Fibroblast of skin of left biceps (primary cell): Measurements from ENCODE around the gene MUC3A.

Experiments
- DNase-seq, 2 experiments: peaks; one replicate each; pipeline ENCODE4 v3.0.0-alpha.2; 2013; ENCODE audit warnings: low read depth in 2 of 2

The MUC3A gene

DNA sequence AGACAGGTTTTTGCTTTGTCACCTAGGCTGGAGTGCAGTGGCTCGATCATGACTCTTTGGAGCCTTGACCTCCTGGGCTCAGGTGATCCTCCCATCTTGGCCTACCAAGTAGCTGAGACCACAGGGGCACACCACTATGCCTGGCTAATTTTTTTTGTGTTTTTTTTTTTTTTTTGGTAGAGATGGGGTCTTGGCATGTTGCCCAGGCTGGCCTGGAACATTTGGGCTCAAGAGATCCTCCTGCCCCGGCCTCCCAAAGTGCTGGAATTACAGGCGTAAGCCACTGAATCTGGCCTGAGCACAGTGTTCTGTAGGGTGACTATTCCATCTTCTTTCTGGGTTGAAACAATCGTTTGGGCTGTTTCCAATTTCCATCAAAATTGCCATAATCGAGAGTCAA is 1.5 kb upstream of the MUC3A start:
- DNase-seq, result no peak

DNA sequence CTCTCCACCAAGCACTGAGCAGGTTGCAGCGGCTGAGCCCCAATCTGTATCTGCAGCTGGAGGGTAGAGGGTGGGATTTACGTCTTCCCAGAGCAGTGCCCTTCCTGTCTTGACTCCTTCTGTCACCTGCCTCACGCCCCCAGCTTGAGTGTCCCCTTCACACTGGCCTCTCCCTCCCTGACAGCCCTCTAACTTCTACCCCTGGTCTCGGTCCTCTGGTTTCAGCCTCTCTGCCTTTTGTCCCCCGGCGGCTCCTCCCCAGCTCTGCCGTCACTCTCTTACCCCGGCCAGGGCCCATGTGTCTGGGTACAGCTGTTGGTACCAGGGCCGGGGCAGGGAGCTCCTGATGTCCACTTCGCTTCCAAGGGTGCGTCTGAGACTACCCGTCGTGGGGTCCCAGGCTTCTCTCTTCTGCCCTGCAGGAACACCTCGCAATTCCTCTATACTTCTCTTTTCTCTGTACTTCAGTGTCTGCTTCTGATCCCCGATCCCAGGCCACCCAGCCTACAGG is 654 bp downstream of the MUC3A start:
- DNase-seq, result no peak

DNA sequence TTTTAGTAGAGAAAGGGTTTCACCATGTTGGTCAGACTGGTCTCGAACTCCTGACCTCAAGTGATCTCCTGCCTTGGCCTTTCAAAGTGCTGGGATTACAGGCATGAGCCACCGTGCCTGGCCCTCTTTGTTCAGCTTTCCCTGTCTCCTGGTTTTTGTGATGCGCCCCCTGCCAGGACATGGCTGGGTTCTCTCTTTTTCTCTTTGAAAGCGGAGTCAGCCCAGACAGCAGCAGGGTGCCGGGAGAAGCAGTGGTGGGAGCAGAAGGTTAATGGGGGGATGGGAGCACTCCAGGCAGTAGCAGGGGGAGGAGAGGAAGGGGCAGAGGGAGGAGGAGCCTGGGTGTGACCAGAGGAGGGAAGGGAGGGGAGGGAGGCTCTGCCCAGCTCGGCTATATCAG is 1.8 kb downstream of the MUC3A start:
- no peak for DNase-seq

DNA sequence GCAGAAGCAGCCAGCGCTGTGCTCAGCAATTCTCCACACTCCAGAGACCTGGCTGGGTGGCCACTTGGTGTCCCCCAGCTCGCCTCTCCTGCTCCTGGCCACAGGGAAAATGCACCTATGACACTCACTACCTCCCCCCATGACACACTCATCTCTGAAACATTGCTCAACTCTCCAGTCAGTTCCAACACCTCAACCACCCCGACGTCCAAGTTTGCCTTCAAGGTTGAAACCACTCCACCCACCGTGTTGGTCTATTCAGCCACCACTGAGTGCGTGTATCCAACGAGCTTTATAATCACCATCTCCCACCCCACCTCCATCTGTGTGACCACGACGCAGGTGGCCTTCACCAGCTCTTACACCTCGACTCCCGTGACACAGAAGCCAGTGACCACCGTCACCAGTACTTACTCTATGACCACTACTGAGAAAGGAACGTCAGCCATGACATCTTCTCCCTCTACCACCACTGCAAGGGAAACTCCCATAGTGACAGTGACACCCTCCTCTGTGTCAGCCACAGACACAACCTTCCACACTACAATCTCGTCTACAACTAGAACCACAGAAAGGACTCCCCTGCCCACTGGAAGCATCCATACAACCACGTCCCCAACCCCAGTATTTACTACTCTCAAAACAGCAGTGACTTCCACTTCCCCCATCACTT is 2.7 kb downstream of the MUC3A start:
- no peak for DNase-seq

DNA sequence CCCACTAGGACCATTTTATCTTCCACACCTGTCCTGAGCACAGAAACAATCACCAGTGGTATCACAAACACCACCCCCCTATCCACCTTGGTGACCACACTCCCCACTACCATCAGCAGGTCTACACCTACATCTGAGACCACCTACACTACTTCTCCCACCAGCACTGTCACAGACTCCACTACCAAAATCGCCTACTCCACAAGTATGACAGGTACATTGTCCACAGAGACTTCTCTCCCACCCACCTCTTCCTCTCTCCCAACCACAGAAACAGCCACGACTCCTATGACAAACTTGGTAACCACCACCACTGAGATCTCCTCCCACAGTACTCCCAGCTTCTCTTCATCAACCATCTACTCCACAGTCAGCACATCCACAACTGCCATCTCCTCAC is 3.3 kb downstream of the MUC3A start:
- no peak for DNase-seq

DNA sequence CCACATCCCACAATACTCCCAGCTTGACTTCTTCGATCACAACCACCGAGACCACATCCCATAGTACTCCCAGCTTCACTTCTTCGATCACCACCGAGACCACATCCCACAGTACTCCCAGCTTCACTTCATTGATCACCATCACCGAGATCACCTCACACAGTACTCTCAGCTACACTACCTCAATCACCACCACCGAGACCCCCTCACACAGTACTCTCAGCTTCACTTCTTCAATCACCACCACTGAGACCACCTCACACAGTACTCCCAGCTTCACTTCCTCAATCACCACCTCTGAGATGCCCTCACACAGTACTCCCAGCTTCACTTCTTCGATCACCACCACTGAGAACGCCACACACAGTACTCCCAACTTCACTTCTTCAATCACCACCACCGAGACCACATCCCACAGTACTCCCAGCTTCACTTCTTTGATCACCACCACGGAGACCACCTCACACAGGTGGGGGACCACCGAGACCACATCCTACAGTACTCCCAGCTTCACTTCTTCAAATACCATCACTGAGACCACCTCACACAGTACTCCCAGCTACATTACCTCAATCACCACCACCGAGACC is 8.6 kb downstream of the MUC3A start:
- DNase-seq, result no peak

DNA sequence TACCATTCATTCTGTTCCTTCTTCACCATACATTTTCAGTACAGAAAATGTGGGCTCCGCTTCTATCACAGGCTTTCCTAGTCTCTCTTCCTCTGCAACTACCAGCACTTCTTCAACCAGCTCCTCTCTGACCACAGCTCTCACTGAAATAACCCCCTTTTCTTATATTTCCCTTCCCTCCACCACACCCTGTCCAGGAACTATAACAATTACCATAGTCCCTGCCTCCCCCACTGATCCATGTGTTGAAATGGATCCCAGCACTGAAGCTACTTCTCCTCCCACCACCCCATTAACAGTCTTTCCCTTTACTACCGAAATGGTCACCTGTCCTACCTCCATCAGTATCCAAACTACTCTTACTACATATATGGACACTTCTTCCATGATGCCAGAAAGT is 10.6 kb downstream of the MUC3A start:
- no peak for DNase-seq

DNA sequence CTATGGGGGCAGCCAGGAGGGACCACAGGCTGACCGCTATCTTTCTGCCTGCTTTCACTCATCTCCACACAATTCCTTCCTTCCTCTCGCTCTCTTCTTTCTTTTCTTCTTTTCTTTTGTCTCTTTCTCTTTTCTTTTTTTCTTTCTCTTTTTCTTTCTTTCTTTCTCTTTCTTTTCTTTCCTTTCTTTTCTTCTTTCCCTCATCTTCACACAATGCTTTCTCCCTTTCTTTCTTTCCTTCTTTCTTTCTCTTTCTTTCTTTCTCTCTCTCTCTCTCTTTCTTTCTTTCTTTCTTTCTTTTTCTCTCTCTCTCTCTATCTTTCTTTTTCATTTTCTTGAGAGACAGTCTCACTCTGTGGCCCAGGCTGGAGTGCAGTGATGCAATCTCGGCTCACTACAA is 13.2 kb downstream of the MUC3A start:
- DNase-seq, result no peak

DNA sequence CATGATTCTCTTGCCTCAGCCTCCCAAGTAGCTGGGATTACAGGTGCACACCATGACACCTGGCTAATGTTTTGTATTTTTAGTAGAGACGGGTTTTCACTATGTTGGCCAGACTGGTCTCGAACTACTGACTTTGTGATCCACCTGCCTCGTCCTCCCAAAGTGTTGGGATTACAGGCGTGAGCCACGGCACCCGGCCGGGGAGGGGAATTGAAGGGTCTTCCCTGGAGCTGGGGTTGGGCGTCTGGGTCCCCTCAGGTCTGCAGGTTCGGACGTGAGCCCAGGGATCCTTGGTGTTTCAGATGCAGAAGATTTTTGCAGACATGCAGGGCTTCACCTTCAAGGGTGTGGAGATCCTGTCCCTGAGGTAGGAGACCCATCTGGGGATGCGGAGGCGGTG is 14.1 kb downstream of the MUC3A start:
- DNase-seq, result no peak

DNA sequence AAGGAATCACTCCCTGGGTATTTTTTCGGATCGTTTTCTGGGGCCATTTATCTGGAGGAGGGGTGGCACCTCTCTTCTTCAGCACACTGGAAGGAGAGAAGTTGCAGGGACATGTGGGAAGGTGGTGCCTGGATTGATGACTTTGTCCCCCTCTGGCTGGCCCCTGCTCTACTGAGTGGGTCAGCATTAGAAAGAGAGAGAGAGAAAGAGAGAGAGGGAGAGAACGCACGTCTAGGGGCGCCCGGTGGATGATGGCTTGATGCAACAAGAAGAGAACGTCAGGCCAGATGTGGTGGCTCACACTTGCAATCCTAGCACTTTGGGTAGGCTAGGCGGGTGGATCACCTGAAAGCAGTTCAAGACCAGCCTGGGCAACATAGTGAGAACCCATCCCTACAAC is 14.5 kb downstream of the MUC3A start:
- no peak for DNase-seq

DNA sequence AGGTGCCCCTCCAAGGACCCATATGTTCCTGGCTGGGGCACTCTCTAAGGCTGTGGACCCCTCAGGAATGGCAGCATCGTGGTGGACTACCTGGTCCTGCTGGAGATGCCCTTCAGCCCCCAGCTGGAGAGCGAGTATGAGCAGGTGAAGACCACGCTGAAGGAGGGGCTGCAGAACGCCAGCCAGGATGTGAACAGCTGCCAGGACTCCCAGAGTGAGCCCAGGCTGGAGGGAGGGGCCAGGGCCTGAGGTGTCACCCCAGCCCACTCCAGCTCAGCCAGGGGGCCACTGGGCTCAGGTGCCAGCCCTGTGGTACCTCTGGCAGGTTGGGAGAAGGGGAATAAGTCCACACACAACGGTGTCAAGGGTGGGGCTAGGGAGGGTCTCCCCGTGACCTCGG is 15.3 kb downstream of the MUC3A start:
- no peak for DNase-seq

DNA sequence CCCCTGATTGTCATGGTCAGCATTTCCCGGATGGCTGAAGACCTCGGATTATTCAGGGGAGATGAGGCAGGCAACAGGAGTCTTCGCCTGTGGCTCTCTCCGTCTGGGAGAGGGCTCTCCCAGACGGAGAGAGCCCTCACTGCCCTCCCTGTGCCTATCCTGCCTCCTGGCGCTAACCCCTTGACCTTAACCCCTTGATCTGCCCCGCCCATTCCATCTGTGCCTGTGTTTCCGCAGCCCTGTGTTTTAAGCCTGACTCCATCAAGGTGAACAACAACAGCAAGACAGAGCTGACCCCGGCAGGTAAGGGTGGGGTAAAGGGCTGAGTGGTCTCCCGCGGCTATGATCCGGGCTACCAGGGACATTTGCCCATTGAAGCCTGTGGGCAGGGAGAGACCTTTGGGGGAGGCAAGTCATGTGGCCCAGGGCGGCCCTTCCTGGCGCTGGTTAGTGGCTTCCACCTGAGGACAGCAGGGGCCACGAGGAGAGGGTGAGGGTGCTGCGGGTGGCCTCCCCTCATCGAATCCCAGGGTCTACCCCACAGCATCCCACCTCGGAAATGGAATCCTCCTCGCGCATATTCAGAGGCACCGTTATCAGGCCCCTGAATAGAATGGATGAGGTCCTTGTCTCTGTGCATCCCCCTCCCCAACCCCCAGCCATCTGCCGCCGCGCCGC is 15.8 kb downstream of the MUC3A start:
- no peak for DNase-seq

DNA sequence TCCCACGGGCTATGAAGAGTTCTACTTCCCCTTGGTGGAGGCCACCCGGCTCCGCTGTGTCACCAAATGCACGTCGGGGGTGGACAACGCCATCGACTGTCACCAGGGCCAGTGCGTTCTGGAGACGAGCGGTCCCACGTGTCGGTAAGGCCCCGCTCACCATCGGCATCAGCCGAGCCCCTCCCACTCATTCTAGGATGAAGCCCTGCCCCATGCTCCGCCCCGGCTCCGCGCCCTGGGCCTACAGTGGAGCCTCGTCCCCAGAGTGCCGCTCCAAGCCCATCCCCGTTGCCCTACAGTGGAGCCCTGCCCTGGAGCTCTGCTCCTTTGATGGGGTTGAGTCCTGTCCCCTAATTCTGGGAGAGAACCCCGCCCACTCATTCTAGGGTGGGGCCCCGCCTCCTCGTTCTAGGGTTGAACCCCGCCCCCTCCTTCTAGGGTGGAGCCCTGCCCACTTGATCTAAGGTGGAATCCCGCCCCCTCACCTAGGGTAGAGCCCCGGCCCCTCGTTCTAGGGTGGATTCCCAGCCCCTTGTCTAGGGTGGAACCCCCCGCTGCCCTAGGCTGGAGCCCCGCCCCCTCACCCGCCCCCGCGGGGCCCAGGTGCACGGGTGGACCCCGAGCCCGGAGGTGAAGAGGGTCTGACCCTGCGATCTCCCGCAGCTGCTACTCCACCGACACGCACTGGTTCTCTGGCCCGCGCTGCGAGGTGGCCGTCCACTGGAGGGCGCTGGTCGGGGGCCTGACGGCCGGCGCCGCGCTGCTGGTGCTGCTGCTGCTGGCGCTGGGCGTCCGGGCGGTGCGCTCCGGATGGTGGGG is 16.6 kb downstream of the MUC3A start:
- no peak for DNase-seq

DNA sequence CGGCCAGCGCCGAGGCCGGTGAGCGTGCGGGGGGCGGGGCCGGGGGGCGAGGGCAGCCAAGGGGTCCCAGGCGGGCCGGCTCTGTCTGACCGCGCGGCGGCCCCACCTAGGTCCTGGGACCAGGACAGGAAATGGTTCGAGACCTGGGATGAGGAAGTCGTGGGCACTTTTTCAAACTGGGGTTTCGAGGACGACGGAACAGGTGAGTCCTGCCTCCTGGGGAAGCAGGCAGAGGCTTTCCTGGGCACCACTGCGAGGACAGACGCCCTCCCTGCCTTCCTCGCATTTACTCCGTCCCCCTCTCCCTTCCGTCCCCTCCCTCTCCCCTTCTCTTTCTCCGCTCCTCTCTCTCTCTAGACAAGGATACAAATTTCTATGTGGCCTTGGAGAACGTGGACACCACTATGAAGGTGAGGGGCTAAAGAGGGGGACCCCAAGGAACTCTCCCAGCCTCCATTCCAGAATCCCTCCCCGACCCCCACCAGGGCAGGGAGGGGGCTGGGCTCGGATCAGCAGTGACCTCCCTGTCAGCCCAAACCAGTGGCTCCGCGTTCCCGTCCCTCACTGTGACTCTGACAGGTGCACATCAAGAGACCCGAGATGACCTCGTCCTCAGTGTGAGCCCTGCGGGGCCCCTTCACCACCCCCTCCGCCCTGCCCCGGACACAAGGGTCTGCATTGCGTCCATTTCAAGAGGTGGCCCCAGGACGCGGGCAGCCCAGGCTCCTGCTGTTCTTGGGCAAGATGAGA is 17.4 kb downstream of the MUC3A start:
- no peak for DNase-seq

DNA sequence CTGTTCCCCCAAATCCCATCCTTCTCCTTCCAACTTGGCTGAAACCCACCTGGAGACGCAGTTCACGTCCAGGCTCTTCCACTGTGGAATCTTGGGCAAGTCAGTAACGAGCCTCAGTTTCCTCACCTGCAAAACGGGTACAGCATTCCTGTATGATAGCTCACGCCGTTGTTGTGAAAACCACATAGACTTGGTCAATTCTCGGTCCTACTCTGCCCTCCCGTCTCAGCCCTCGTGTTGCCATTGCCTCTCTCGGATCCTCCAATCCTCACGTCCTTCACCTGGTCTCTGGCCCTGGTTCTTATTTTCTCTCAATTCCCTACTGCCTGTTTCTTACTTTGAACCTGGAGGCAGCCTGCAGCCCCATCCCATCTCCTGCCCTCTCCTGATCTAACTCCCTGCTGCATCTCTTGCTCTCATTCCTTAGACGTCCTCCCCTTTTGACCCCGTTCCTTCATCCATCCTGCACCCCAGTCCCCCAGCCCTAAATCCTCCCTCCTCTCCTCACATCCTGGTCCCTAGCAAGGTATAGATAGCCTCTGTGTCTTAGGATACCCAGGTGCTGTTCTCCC is 18.0 kb downstream of the MUC3A start:
- no peak for DNase-seq

DNA sequence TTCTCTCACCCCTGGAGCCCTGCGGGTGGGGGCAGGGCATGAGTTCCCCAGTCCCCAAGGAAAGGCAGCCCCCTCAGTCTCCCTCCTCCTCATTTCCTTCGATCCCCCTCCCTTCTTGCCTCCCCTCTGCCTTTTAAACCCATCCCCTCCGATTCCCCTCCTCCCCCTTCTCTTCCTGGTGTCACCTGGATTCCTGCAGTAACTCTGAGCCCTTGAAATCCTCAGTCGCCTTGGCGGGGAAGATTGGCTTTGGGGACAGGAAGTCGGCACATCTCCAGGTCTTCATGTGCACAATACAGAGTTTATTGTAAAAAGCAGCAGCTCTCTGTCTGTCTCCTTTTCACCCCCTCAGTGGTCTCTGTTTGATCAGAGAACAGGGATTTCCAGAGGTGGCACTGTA is 18.7 kb downstream of the MUC3A start:
- no peak for DNase-seq

DNA sequence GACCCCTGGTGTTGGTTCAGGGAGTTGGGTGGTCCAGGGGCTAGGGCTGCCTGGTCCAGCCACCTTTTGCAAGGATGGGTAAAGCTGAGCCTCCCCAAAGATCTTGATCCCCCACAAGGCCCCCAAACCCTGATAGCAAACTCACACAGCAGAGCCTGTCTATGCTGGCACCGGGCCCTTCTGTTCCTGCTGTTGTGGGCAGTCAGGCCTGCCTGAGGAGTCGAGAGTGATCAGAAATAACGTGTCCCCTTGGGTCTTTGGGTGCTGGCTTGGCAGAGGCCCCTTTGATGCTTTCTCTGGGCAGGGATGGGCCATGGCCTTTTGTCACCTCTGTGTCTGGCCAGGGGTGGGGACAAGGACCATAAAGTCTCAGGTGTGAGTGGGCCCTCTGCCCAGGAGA is 19.3 kb downstream of the MUC3A start:
- DNase-seq, result no peak

DNA sequence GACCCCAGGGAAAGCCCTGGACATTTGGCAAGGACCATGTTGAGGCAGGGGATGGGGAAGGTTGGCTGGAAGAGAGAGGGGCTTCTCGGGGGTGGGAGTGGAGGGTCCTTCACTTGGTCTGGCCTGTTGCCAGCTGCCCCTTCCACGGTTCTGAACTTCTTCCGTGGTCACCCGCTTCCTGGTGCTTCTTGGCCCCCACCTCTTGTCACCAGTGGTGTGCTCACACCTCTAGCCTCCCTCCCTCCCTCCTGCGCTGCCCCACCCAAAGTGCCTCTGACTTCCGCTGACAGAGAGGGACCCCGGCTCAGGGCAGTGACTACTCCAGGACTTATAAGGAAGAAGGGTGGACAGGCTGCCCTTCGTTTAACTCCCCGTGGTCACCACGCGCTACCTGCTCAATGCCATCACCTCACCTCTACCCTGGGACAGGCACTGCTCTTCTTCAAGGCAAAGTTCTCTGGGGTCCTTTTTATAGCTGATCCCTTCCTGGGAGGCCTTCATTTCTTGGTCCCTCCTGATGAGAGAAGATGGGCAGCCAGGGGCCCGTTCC is 19.8 kb downstream of the MUC3A start, which contains the start of gene MUC12:
TSS of gene MUC12 (plus strand) at position 500 of the 550 bp plus-strand sequence. CDS start 58 bp downstream, outside the sequence.
- no peak for DNase-seq

DNA sequence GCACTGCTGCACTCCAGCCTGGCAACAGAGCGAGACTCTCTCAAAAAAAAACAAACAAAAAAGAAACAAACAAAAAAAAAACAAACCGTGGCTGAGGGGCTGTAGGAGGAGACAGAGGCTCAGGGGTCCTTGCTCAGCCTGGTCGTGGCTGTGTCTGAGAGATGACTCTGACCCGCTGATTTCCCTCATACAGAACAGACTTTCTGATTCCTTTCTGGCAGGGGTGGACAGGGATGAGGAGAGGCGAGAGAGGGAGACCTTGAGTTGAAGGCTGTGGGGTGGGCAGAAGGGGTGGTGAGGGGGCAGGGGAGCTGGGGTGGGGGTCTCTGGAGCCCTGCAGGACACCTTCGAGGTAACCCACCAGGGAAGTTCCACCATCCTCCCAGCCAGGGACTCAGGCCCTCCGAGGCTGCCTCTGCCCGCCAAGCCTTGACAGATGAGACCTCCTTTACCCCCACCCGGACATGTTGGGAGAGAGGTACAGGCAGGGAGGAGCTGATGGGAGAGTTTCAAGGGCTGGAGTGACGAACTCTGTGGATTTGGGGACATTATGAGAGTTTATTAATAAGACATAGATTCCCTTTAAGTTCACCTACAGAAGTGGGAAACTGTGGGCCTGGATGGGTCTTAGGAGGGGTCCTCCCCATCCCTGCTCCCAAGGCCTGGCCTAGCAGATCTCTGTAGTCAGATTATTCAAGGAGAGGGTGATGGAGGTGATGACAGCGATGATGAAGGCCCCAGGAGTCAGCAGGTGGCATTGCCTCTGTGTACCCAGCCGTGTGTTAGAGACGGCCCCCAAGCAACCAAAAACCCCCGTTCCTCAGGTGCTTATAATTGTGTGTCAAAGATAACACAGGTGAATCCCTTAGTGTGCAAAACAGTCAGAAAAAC is 22.0 kb downstream of the MUC3A start:
- no peak for DNase-seq

DNA sequence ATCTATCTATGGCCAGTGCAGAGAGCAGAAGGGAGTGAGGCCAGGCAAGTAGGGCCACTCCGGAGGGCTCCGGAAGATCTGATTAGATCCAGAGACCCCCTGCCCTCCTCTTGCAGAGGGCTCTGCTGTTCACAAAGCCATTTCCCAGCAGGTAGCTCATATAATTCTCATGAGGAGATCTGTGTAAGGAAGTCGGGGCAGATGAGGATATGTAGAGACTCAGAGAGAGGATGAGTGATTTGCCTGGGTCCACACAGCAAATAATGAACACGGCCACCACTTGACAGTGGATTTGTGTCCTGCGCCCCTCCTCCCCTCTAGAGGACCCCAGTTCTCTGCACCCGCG is 22.6 kb downstream of the MUC3A start:
- no peak for DNase-seq
